GM12892 (cell line): ENCODE results near the gene TENM3.

Experiments
- DNase-seq: peaks from one replicate; pipeline ENCODE4 v3.0.0; 2011; ENCODE audit not compliant: insufficient read length
- FAIRE-seq: peaks from 2 replicates; lab custom pipeline; 2011; peaks lifted over from hg19 to GRCh38; lab: Jason Lieb, UNC
- POLR2A ChIP-seq: IDR thresholded peaks from 2 replicates; pipeline ENCODE4 v1.6.1; 2011; ENCODE audit warnings: low read depth, low read length, control low read depth
- POLR2AphosphoS5 ChIP-seq: IDR thresholded peaks from 2 replicates; pipeline ENCODE4 v1.6.1; 2011; ENCODE audit warnings: low read depth, low read length, control low read depth
- TAF1 ChIP-seq: IDR thresholded peaks from 2 replicates; pipeline ENCODE4 v1.6.1; 2011; ENCODE audit warnings: low read depth, mild to moderate bottlenecking, control low read depth, low read length, borderline replicate concordance

TENM3 gene

GRCh38 chr4:182754895-182755294 is 511.7 kb downstream of the TENM3 start:
- FAIRE-seq, result no peak
- TF ChIP-seq POLR2AphosphoS5 (no peak), TAF1 (no peak), POLR2A (no peak)
- no peak for DNase-seq

- DNase-seq (no peak), FAIRE-seq (no peak)
Observed at GRCh38 chr4:182756161-182756690, 513.0 kb downstream of the TENM3 start.

DNA sequence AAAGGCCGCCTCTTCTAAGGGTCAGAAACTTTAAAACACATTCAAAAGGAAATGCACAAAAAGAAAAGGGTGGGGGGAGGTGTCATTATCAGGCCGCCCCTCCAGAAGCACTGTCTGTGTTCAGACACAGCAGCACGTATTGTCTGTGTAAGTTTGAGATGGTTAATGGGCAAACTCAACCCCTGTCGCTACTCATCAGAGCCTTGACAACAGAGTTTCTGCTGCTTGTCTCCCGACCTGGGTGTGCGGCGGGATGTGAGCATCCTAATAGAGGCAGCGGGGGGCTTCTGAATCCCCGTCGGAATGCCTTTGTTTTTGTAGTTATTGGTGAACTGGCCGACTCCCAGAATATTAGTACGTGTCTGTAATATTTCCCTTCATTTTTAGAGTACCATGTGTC is 515.1 kb downstream of the TENM3 start:
- no peak for DNase-seq
- no peak for TF ChIP-seq POLR2A
- no peak for TF ChIP-seq TAF1
- TF ChIP-seq POLR2AphosphoS5, result no peak
- FAIRE-seq, result no peak

More at GRCh38 chr4:182756161-182756690, 513.0 kb downstream of the TENM3 start:
- TF ChIP-seq POLR2A (no peak), POLR2AphosphoS5 (no peak), TAF1 (no peak)

DNA sequence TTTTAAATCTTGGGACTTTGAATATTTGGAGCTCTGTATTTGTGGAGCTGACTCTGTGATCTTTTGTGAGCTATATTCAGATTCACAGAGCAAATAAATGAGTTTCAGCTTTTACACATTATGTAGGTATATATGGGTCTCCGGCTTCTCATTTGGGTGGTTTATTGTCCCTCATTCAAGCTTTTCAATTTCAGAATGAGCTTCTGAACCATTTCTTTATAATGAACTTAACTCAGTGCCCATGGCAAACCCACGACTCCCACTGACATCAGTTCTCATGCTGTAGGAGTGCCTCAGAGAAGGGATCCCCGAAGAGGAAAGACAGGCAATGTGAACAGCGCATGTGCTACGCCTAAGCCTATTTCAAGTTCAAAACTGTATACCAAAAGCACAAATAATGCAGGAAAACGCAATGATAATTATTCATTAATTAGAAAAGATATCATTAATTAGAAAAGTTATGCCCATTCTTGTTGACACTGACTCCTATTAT is 517.4 kb downstream of the TENM3 start:
- DNase-seq (no peak), FAIRE-seq (no peak)
- TF ChIP-seq TAF1, result no peak
- no peak for TF ChIP-seq POLR2A
- TF ChIP-seq POLR2AphosphoS5, result no peak

GRCh38 chr4:182764137-182764536 is 520.9 kb downstream of the TENM3 start:
- FAIRE-seq (no peak), DNase-seq (no peak)
- no peak for TF ChIP-seq POLR2AphosphoS5
- no peak for TF ChIP-seq POLR2A
- no peak for TF ChIP-seq TAF1

DNA sequence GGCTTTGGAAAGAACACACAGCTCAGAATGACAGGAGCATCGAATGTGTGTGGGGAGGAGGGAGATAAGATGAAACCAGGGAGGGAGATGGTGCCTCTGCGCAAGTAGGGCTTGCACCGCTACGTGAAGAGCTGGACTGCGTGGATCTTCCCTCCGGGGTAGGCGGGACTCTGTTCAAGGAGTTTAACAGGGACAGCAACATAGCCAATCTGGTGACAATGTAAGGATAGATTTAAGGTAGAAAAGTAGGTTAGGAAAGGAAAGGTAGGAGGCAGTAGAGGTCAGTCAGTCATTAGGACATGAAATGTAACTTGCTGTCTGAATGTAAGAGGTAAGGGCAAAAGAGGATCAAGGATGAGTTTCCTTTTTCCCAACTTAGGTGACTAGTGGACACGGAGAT is 521.4 kb downstream of the TENM3 start:
- TF ChIP-seq POLR2AphosphoS5 (no peak), TAF1 (no peak), POLR2A (no peak)
- FAIRE-seq (no peak), DNase-seq (no peak)

- no peak for DNase-seq
- no peak for FAIRE-seq
- TF ChIP-seq TAF1, result no peak
- no peak for TF ChIP-seq POLR2AphosphoS5
- TF ChIP-seq POLR2A, result no peak
Observed at GRCh38 chr4:182765987-182766856, 523.0 kb downstream of the TENM3 start.

DNA sequence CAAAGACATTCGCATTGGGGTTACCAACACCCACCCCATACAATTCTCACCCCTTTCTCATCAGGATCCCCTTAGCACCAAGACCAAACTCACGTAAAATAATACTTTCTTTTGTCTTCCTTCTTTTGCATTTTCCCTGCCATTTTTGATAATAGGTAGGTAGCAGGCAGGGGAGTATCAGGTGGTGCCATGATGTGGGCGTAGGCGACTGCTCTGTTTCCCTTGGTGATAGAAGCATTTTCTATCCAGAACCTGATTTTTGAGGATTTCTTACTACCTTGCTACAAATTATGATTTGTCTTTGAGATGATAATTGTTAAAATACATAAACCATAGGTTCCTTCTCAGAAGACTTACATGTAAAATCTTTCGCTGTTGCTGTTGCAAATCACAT is 523.7 kb downstream of the TENM3 start:
- FAIRE-seq (no peak), DNase-seq (no peak)
- no peak for TF ChIP-seq POLR2A
- no peak for TF ChIP-seq TAF1
- no peak for TF ChIP-seq POLR2AphosphoS5

DNA sequence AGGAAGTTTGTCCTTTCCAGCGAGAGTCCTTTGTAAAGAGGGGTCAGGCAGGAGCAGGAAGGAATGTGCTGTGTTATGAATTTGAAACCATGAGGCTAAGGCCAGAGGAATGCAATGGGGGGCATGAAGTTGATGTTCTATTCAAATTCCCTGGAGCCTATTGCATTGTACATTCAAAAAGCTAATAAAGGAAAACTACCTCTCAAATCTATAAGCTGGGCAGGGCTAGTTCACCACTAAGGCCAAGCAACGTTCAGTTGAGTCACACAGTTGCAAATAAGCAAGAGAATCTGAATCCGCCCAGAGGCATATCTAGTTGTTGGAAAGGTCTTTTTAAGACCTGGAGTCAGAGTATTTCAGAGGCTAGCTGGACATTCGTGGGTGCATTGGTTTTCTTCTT is 525.6 kb downstream of the TENM3 start:
- DNase-seq (no peak), FAIRE-seq (no peak)
- no peak for TF ChIP-seq TAF1
- no peak for TF ChIP-seq POLR2AphosphoS5
- no peak for TF ChIP-seq POLR2A

- DNase-seq, result no peak
- TF ChIP-seq POLR2AphosphoS5 (no peak), TAF1 (no peak), POLR2A (no peak)
Observed at GRCh38 chr4:182770259-182770995, 527.2 kb downstream of the TENM3 start.

DNA sequence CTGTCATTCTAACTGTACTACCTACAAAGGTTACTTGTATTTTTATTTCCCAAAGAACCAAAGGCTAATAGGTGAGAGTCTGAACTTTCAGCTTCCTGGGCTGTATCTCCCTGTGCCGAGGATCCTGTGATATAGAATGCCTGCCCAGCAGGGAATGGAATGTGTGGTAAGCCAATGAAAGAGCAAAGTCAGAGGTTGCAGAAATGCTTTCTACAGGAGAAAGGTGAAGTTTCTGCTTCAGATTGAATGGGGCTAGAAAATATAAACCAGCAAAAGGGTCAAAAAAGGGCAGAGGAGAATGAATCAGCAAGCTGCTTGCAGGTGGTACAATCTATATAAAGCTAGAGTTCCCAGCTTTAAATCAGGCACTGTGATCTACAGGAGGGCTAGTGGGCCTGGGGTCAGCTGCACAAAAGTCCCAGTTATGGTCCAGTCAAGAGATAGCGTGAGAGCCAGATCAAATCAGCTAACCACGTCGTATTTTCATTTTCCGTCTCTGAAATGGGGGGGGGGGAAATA is 527.9 kb downstream of the TENM3 start:
- no peak for DNase-seq
- FAIRE-seq, result no peak
- TF ChIP-seq POLR2AphosphoS5 (no peak), POLR2A (no peak), TAF1 (no peak)

More at GRCh38 chr4:182770259-182770995, 527.2 kb downstream of the TENM3 start:
- FAIRE-seq, result no peak
